ENCODE data around the gene SETD5.

The SETD5 gene

DNA sequence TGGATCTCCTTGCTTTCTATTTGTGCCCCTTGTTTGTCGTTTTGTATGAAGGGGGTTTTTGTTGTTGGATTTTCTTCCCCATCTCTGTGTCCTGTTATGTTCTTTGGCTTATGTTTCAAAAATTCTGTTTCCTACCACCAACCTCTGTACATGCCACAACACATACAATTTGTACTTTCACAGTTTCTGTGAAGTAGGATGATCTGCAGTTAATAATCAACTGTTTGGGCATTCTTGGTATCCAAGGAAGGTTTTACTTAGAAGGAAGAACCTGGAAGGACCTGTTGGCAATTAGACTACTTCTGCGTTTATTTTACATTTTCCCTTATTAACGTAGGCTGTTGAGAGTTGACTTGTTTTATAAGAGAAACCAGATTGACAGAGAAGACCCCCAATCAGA, 8.3 kb downstream of the SETD5 start:
- H3K27ac ChIP-seq, result peak overlapping the region; percentile 96
- DNase-seq (ENCODE audit: low read depth, low spot score), result no peak

DNA sequence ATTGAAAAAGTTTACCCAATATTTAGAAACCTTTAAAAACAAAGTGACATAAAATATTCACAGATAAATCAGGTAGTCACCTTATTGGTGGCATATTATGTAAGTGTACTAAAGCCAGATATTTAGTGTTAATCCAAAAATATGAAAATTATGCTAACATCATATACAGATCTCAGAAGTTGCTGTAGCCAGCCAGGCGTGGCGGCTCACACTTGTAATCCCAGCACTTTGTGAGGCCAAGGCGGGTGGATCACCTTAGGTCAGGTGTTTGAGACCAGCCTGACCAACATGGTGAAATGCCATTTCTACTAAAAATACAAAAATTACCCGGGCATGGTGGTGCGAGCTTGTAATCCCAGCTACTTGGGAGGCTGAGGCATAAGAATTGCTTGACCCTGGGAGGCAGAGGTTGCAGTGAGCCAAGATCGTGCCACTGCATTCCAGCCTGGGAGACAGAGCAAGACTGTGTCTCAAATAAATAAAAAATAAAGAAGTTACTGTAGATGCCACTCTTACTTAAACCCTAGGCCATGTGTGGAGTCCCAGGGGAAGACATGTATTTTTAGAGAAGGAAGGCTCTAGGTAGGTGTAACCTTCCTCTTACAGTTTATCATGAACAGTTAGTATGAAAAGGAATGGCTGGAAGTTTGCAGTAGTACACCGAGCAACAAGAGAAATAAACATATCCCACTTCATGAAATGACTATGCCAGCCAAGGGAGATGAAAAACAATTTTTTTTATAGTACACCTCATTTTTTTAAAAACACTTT, 9.6 kb downstream of the SETD5 start:
- H3K27ac ChIP-seq, result no peak overlapping the region
- DNase-seq (ENCODE audit: low read depth, low spot score), result no peak

DNA sequence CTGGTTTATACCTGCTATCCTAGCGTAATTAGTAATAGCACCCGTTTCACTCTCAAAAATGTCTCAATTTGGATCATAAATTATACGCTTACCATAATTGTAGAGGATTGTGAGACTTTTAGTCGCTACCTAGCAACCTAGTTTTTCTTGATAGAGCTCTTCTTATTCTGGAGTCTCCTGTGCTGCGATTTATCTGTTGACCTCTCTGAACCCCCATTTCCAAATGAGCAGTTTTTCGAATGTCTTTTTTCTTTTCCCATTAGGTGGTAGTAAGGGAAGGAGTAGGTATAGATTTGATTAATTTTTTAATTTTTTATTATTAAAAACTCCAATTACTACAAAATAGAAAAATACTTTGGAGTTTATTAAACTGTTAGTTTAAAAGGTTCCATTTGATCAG, 10.6 kb downstream of the SETD5 start:
- H3K27ac ChIP-seq, result no peak overlapping the region
- DNase-seq (ENCODE audit: low read depth, low spot score), result no peak

DNA sequence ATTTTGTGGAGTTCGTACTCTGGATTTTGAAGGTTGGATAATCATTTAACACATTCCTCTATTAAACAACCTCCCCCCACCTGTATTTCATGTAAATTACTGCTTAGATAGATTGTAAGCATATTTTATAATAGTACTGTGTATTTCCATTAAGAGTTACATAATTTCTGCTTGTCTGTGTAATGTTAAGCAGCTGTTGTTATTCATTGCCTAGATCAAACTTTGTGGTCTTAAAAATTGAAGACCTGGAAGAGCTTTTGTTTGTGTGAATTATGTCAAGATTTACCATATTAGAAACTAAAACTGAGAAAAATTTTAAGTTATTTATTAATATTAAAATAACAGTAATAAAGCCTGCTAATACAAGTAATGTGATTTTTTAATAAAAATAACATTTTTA, 11.1 kb downstream of the SETD5 start:
- no peak for DNase-seq (ENCODE audit: low read depth, low spot score)
- no peak overlapping the region for H3K27ac ChIP-seq

DNA sequence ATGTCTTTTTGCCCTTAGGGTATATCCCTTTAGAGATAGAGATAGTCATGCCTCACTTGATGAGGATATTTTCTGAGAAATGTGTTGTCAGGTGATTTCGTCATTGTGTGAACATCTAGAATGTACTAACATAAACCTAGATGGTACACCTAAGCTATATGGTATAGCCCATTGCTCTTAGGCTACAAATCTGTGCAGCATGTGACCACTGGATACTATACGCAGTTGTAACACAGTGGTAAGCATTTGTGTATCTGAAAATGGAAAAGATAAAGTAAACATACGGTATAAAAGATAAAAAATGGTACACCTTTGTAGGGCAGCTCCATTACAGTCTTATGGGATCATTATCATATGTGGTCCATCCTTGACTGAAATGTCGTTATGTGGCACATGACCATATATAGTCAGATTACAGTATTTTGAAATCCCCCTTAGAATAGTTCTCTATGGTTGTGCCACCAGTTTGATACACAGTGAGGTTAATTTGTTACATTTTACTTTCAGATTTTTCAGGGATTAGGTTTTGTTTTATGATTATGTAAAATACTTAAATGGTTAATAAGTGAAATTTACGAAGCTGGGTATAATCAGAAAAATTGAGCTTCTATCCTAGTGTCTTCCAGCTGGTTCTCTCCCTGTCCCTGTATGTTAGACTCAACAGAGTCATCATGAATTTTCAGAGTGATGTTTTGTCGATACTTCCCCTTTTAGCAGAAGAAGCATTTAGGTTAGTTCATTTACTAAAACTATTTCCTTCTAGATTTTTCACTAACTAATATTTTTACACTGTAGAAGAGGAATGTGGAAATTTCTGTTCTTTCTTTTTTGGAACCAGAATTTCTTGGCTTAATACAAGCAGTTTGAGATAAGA, 12.8 kb downstream of the SETD5 start:
- H3K27ac ChIP-seq, result no peak overlapping the region
- DNase-seq (ENCODE audit: low read depth, low spot score), result no peak

DNA sequence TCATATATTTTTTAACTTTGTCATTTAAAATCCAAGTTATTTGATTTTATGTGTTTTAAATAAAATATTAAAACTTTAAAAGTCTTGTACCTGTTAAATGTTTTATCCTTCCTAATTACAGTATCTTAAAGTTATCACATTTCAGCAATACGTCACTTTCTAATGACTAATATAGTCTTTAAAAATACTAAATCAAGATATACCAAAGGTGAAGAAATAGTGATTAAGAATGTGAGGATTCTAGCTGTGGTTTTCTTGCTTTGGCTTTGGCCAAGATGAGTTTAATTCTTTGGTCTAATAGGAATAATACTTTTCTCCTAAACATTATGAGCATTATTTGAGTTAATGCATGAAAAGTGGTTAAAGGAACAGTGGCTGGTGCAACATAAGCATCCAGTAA, 13.9 kb downstream of the SETD5 start:
- no peak overlapping the region for H3K27ac ChIP-seq
- DNase-seq (ENCODE audit: low read depth, low spot score), result no peak

DNA sequence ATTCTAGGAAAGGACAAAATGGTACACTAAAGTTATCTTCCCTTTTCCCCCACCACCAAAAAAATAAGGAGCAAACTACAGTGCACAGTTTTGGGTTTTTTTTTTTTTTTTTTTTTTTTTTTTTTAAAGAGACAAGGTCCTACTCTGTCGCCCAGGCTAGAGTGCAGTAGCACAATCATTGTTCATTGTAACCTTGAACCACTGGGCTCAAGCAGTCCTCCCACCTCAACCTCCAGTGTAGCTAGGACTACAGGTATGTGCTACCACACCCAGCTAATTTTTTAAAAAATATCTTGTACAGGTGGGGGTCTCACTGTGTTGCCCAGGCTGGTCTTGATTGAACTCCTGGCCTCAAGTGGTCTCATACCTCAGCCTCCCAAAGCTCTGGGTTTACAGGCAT, 14.9 kb downstream of the SETD5 start:
- DNase-seq (ENCODE audit: low read depth, low spot score), result no peak
- no peak overlapping the region for H3K27ac ChIP-seq

DNA sequence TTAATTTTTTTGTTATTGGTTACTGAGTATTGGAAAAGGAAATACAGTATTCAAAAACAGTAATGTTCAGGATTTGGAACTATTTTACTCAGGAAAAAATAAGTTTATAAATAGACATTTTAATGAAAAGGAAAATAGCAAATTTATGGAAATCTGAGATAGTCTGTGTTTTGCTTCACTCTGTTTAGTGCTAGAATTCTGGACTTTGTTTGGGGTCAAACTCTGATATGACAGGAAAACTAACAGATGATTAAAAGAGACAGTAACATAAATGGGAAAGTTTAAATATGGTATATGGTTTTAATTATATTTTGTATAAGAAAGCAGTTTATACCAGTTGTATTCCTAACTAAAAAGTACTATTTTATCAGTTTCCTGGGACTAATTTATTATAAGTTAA, 17.4 kb downstream of the SETD5 start:
- DNase-seq (ENCODE audit: low read depth, low spot score), result no peak
- H3K27ac ChIP-seq, result peak overlapping the region; percentile 57

DNA sequence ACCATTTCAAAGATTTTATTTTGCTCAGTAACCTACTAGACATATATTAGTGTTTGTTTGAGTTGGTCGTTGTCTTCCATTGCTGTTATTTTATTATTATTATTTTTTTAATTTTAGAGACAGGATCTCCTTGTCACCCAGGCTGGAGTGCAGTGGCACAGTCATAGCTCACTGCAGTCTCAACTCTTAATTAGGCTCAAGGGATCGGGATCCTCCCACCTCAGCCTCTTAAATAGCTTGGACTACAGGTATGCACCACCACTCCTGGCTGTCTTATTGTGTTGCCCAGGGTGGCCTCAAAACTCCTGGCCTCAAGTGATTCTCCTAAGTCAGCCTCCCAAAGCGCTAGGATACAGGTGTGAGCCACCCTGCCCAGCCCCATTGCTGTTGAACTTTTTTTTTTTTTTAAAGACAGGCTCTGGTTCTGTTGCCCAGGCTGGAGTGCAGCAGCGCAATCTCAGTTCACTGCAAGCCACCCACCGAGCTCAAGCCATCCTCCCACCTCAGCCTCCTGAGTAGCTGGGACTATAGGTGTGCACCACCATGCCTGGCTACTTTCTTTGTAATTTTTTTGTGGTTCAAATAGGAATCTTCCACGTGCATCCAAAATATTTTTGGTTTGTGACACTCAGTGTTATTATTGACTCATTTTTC, 18.2 kb downstream of the SETD5 start:
- peak overlapping the region; percentile 57 for H3K27ac ChIP-seq
- DNase-seq (ENCODE audit: low read depth, low spot score), result no peak

DNA sequence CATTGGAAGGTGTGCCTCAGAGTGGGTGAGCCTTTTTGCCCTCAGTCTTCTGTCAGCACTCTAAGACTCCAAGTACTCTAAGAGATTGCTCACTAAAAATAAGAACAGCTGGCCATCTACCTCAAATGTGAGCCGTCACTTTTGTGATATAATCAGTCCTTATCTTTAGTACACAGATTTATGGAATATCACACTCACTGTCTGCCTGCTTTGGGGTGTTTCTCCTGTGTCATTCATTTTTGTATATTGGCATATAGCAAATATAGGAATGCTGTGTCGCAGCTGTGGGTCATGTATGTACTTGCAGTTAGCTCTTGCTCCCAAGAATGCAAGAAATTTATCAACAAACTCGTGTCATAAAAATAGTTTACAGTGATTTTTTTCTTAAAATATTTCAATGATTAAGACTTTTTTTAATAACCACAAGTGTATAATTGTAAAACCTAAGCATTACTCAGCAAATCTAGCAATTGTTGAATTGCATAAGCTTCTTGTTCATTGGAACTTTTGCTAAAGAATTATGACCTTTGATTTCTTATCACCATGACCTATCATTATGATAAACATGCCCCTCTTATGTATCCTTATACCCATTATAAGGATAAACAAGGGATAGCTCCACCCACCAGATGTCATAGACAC, 18.8 kb downstream of the SETD5 start:
- DNase-seq (ENCODE audit: low read depth, low spot score), result no peak
- H3K27ac ChIP-seq, result peak overlapping the region; percentile 57

DNA sequence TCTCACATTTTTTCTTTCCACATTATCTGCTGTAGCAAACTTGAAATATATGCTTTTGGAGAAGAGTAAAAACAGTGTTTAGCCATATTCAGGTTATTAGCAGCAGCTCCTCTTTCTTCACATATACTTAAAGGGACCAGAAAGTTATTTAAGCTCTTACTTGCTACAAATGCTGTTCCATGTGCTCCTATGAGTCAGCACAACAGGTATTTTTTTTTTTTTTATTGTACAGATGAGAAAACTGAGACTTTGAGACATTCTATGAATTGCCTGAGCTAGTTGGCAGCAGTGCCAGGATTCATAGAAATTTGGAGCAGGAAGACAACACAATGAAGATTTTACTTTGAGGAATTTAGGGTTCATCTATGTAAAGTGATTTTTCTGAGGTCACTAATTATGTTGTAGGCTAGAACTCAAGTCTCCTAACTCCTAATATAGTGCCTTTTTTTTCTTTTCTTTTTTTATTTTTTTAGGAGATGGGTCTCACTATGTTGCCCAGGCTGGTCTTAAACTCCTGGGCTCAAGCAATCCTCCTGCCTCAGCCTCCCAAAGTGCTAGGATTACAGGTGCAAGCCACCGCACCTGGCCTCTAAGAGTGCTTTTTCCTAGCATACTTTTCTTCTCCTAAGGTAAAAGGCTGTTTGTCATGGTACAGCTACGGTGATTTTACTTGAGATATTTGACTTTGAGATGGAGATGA, 23.6 kb downstream of the SETD5 start:
- no peak for DNase-seq (ENCODE audit: low read depth, low spot score)
- H3K27ac ChIP-seq, result peak overlapping the region; percentile 99

DNA sequence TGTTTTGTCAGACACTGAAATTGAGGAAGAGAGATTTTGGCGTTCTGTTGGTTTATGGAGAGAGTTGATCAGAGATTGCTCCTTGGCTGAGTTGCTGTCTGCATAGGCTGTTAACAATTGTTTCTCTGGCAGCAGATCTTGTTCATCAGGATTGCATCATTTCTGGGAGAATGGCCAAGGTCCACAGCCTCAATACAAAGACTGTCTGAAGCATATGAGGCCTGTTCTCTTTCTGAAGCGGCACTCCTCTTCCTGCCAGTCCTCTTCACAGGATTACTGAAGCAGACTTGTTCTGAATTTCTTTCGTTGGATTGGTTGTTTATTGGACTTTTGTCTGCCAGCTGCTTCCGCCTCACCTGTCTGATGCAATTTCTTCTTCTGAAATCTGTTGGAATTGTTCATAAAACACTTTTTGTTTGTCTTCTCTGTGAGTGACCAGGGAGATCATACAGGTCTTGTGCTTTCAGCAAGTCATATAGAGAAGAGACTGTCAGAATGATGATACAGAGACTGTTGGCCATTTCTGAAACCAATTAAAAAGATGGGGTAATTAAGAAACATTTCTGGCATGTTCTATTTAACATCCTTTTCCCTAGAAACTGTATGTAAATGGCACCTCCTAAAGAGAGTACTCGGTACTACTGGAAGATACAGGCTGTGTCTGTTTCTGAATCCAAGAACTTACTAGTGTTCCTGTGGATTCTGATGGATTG, 25.5 kb downstream of the SETD5 start:
- DNase-seq (ENCODE audit: low read depth, low spot score), result peak; percentile 91
- H3K27ac ChIP-seq, result peak overlapping the region; percentile 99

DNA sequence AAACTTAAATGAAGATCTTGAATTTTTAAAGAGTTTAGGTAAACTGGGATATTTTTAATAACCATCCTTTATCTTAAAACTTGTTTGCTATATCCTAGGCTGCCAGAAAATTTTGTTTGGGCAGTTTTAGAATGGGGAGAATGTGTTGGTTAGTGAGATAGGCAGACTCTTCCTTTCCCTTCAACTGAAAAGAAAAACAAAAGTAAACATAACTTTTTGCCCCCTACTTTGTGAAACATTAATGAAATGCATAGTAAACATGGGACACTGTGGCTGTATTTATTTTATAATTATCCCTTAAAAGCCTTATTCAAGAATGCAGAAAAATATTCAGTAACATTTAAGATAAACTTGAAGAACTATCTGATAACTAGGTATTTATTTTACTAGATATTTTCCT, 31.0 kb downstream of the SETD5 start:
- H3K27ac ChIP-seq, result no peak overlapping the region
- DNase-seq (ENCODE audit: low read depth, low spot score), result no peak

DNA sequence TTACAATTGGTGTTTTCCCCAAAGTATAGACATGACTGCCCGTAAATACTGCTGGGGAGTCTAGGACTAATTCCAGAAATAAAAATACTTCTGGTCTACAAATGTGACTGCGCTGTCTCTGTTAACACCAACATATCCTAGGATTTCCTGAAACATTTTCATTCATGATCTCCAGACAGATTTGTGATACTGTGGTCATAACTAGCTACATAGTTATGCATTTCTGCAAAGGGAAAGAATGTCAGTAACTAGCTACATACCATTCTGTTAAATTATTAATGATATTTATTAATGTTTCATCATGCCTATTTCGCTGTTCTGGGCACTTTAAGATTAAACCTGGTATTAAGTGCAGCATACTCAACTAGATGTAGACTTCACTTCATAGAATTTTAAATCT, 33.3 kb downstream of the SETD5 start:
- no peak for DNase-seq (ENCODE audit: low read depth, low spot score)

DNA sequence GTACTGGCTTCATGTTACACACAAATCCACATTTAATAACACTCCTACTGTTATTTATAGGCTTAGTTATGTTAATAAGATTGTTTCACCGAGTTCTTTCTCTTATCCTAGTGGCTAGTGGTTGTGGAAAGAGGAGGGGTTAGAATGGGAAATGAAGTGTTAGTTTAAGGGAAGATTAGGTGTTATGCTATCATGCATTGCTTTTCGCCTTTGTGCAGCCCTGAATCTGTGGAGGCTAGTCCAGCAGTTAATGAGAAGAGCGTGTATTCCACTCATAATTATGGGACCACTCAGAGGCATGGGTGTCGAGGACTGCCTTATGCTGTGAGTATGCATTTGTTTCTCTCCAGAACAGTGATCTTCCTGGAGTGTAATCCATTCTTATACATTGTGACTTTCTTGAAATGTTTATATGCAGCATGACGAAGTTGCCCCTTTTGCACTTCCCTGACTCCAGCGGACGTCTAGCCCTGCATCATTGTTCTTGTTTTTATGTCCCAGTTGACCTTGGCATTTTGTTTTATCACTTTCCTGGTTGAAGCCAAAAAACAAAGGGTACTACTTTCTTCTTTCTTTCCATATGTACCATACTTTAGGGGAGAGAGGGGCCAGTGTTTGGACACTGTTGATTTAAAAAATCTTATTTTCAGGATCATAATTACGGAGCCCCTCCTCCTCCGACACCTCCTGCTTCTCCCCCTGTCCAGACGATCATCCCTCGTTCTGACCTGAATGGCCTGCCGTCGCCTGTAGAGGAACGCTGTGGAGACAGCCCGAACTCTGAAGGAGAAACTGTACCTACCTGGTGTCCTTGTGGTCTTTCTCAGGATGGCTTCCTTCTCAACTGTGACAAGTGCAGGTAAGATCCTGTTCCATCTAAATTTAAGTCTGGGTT, 36.5 kb downstream of the SETD5 start:
- H3K27ac ChIP-seq, result no peak overlapping the region
- no peak for DNase-seq (ENCODE audit: low read depth, low spot score)

More for the DNA sequence above, 33.3 kb downstream of the SETD5 start:
- H3K27ac ChIP-seq, result no peak overlapping the region

DNA sequence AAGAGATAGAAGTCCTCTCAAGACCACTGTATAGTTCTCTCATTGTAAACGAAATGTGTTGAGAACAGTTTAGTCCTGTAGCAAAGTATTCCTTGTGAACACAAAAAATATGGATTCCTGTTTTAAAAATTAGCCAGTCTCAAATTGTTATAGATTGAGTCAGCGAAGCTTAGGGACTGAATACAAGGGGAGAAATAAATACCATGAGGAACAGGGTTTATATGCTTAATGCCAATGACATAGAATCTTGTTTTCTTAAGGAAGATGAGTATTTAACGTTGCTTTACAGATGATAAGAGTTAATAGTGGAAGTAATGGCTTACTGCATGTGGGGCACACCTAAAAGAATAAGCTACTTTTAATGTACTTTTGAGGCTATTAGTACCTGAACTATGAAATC, 37.9 kb downstream of the SETD5 start:
- no peak overlapping the region for H3K27ac ChIP-seq

DNA sequence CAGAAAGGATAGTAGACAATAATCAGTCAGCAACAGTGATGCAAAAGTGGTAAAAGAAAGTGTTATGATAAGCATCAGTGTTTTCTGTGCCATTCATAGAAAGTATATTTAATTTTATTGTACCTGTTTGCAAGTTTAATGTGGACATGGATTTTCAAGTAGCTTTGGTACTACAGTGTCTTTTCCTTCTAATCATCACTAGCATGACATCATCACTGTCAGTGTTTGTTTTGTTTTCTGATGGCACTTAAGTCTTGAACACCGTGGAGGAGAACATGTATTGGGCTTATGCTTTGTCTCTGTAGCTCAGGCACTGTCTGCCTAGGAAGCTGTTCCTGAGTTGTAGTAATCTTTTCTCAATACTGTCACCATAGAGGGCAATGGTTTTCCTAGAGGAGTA, 41.9 kb downstream of the SETD5 start:
- no peak for DNase-seq (ENCODE audit: low read depth, low spot score)
- no peak overlapping the region for H3K27ac ChIP-seq

More for the DNA sequence above, 37.9 kb downstream of the SETD5 start:
- no peak for DNase-seq (ENCODE audit: low read depth, low spot score)

DNA sequence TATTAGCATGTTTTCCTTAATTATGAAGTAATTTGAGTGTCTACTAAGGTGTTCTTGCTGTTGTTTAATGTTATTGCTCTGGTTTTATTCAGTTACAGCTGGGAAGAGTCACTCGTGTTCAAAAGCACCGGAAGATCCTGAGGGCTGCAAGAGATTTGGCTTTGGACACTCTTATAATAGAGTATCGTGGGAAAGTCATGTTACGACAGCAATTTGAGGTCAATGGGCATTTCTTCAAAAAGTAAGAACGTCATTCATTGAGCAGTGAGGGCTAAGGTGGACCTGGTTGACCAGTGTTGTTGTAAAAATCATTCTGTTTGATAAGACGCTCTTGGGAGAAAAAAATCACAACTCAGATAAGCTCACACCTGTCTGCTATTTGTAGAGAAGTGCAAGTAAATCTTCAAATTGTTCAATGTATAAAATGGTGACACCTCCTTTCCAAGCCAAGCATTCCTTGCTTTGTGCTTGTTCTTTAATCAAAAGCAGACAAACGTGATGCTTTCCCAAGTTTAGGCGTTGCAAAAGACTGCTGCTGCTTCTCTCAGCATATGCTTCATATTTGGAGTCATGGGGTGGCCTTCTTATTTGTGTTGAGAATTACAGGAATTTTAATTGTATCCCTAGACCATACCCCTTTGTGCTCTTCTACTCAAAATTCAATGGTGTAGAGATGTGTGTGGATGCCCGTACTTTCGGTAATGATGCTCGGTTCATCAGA, 44.2 kb downstream of the SETD5 start:
- no peak for DNase-seq (ENCODE audit: low read depth, low spot score)
- H3K27ac ChIP-seq, result no peak overlapping the region

Measured in epithelial cell of prostate (primary cell).